Dermis blood vessel endothelial cell (primary cell): ENCODE results near the gene NOP9. TPM values are rescaled to one million over a fixed set of nuclear protein-coding genes. Genes with fewer than 3 reads are reported as not detected.

Experiments used
- DNase-seq: peaks from one replicate; pipeline ENCODE4 v3.0.0; 2010
- total RNA-seq: library from RNA; depleted of rRNA; stranded (reverse); fragments of >200 nt; gene quantifications from 2 replicates; pipeline ENCODE4 v1.2.3, GENCODE V29; 2014

NOP9 gene
- total RNA-seq, 1 donor from 2014 or later, result 30.1 TPM

- no peak for DNase-seq
Measured at GRCh38 chr14:24310265-24310645, 10.6 kb downstream of the NOP9 start.

GRCh38 chr14:24310646-24311604 lies 11.3 kb downstream of the NOP9 start, which contains the start of gene LTB4R:
TSS of gene LTB4R (plus strand) at chr14:24311502. CDS start at chr14:24315652, 4,150 bp downstream.
- DNase-seq, result peak; percentile 86

DNA sequence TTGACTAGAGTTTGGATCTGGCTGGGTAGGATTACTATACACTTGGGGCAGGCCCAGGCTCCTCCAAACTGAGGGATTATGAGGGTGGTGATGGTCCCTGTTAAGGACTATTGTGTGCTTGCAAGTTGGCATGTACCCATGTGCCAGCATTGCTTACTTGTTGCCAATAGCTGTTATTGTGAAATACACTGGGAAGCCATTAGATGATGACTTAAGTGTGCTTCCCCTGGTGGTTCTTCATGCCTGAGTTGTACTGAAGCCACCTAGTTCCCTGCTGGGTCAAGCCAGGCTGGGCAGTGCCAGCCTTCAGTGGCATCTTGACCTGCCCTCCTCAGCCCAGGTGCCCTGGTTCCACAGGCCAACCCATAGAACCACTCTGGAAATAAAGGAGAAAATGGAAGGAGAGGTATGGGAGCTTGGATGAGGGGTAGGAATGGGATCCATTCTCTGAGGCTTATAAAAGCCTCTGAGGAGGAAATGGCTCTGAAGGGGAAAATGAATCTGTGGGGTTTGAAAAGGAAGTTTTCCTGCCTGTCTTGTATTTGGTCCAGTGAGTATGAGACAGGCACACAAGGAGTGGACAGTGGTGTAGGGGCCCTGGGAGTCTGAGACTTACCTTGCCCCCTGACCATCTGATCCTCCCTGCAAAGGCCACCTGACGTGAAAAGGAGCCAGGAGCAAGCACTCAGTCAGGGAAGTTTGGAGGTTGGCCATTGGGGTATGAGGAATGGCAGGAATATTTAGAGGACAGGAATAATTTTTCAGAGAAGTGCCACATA lies 12.4 kb downstream of the NOP9 start:
- DNase-seq, result no peak

GRCh38 chr14:24312736-24313507 lies 13.3 kb downstream of the NOP9 start:
- peak; percentile 85 for DNase-seq

GRCh38 chr14:24313913-24314312 lies 14.3 kb downstream of the NOP9 start:
- DNase-seq, result no peak

- no peak for DNase-seq
Measured at GRCh38 chr14:24314377-24315193, 14.9 kb downstream of the NOP9 start.

DNA sequence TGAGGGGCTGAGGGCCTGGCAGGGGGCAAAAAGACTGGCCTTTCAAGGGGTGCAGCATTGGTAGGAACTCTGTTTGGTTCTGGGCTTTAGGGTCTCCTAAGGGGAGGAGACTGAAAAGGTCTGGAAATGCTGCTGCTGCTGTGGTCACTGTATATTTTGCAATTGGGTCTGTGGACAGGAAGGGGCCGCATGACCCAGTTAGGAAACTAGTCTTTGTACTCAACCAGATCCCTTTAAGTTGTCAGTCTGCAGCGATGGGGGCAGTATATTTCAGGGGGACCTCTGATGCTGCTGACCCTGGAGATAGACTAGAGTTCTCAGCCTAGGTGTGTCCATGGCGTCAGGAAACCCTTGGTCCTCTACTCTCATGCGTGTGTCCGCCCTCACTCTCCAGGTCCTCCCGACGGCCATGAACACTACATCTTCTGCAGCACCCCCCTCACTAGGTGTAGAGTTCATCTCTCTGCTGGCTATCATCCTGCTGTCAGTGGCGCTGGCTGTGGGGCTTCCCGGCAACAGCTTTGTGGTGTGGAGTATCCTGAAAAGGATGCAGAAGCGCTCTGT lies 15.7 kb downstream of the NOP9 start:
- no peak for DNase-seq

DNA sequence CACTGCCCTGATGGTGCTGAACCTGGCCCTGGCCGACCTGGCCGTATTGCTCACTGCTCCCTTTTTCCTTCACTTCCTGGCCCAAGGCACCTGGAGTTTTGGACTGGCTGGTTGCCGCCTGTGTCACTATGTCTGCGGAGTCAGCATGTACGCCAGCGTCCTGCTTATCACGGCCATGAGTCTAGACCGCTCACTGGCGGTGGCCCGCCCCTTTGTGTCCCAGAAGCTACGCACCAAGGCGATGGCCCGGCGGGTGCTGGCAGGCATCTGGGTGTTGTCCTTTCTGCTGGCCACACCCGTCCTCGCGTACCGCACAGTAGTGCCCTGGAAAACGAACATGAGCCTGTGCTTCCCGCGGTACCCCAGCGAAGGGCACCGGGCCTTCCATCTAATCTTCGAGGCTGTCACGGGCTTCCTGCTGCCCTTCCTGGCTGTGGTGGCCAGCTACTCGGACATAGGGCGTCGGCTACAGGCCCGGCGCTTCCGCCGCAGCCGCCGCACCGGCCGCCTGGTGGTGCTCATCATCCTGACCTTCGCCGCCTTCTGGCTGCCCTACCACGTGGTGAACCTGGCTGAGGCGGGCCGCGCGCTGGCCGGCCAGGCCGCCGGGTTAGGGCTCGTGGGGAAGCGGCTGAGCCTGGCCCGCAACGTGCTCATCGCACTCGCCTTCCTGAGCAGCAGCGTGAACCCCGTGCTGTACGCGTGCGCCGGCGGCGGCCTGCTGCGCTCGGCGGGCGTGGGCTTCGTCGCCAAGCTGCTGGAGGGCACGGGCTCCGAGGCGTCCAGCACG lies 16.4 kb downstream of the NOP9 start:
- DNase-seq, result peak; percentile 68

- no peak for DNase-seq
Measured at GRCh38 chr14:24316597-24316950, 16.9 kb downstream of the NOP9 start.

DNA sequence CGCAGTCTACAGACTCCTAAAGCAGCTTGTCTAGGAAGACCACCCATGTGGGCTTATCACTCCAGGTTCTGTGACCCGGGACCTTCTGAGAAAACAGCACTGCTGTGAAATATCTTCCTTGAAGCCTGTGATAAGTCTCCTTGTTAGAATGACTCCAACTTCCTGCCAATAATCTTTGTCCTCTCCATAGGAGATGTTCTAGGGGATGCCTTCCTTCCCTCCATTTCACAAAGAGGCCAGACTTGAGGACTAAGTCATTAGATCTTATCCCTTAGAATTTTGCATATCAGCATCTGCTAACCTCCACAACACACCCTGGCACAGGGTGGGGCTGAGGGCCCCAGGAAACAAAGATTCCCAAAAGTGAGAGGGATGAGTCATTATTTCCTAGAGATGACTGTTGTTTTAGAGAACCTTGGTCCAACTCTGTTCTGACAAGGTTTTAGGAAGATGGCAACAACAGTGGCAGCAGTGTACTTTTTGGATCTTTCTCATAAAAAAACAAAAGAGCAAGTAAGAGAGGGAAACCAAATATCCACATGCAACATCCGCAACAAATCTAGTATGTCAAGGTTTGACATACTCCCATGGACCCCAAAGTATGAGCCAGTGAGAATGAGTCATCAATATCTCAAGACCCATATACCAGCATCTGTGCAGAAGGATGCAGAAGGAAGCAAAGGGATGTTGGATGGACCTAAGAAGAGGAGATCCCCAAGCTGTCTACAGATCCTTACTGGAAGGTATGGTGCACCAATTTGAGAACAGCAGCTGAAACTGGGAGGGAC lies 17.7 kb downstream of the NOP9 start:
- no peak for DNase-seq

GRCh38 chr14:24321212-24321975 lies 21.7 kb downstream of the NOP9 start:
- DNase-seq, result no peak

DNA sequence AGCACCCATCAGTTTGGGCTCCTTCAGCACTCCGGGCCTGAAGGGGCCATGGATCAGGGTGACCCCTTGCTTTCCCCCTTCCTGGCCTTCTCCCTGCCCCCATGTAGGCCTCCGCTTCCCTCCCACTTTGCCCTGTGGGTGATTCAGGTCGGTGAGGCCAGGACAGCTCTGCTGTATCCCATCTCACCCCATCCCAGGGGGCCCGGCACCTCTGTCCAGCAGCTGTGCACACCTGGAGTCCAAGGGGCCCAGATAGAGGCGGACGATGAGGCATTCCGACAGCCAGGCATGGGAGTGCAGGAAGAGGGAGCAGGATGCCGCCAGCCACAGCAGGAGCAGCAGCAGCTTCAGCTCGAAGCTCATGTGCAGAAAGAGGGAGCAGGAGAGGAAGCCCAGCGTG lies 23.0 kb downstream of the NOP9 start:
- no peak for DNase-seq

DNA sequence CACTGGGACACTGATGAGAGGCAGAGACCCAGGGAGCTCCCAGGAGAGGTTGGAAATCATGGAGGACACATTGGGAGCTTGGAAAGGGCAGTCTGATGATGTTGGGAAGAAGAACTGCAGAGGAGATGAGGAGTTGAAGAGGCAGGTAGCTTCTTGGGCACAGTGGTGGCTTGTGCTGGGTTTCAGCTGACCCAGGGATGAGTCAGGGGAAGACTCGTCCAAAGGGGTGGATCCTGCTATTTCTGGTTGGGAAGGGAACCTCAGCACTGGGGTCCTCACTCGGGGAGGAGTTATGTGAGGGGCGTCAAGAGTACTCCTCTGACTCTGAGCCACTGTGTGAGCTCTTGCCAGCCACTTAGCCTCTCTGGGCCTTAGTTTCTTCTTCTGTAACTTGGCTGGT lies 23.7 kb downstream of the NOP9 start:
- DNase-seq, result no peak

GRCh38 chr14:24324024-24324423 lies 24.4 kb downstream of the NOP9 start:
- no peak for DNase-seq

GRCh38 chr14:24325041-24325530 lies 25.4 kb downstream of the NOP9 start:
- DNase-seq, result no peak

DNA sequence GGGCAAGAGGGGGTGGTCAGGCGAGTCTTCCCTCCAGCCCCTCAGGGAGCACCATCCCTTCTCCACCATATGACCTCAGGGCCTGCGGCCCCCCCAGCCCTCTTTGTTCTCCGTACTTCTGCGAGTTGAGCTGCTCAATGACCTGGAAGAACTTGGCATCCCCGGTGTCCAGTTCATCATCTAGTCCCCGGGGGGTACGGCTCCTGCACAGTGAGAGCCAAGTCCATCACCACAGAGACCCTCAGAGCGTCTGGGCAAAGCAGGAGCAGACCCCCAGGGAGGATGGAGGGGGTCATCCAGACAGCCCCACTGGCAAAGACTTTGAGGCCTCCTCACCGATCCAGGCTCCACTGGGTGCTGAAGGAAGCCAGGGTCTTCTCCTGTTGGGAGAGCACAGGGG lies 26.3 kb downstream of the NOP9 start:
- no peak for DNase-seq

- no peak for DNase-seq
Measured at GRCh38 chr14:24327303-24327702, 27.7 kb downstream of the NOP9 start.

GRCh38 chr14:24327914-24328313 lies 28.3 kb downstream of the NOP9 start:
- DNase-seq, result peak; percentile 54

DNA sequence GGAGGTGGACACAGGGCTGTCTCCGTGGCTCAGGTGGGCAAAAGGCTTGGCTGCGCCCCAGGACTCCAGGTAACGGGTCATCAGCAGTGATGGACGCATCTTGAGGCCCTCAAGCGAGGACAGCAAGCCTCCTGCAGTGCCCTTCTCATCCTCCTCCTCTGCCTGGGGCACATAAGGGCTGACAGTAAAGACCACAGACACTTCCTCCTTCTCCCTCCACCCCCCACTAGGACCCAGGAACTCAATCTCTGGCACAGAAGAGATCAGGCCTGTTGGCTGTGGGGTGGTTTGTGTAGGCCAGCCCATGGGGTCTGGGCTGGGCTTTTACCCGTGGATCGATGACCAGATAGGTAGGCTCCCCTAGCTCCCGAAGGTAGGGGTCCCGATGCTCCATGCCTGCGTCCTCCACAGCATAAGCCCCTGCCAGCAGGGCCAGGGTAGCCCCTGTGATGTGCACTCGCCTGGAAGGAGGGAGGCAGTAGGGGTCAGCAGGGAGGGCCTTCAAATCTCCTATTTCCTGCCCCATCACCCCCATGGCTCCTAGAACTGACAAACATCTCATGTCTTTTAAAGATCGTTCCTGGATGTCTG lies 29.5 kb downstream of the NOP9 start:
- no peak for DNase-seq
